Heart left ventricle (tissue), 16 donors: ENCODE measurements around the gene ZNF41. TPM values are rescaled to one million over a fixed set of nuclear protein-coding genes. Genes with fewer than 3 reads are reported as not detected.
"Not testable (repeated sequence)": the region's sequence is repeated elsewhere in the genome, so short reads cannot be mapped to it uniquely, and the experiment has no call there.

Experiments used
- ATAC-seq, 4 donors: fragments of 200-7000 bp; cut with Tn5 transposase; one replicate each; pipeline ENCODE4 v1.9.1; 2020 to 2022; ENCODE audit warnings: moderate library complexity in 4 of 4, mild to moderate bottlenecking in 3 of 4, moderate number of reproducible peaks in 1 of 4
- DNase-seq, 5 donors: peaks; one replicate each; pipeline ENCODE4 v3.0.0-alpha.2; 2020
- H3K27ac ChIP-seq, 12 donors: fragments of 200-600 bp; sonication (generic) in 4 of 12; one replicate each; pipeline versions ENCODE4 v1.5.0 to v1.8.0; 2016 to 2022; ENCODE audit warnings: mild to moderate bottlenecking in 2 of 12
- H3K27me3 ChIP-seq, 9 donors: fragments of 200-600 bp; sonication (generic) in 2 of 9; one replicate each; pipeline versions ENCODE4 v1.5.1 to v1.8.0; 2016 to 2022; ENCODE audit warnings: mild to moderate bottlenecking in 3 of 9
- H3K36me3 ChIP-seq, 9 donors: fragments of 200-600 bp; sonication (generic) in 2 of 9; one replicate each; pipeline versions ENCODE4 v1.5.0 to v1.8.0; 2018 to 2022; ENCODE audit warnings: mild to moderate bottlenecking in 2 of 9
- H3K4me1 ChIP-seq, 12 donors: fragments of 200-600 bp; sonication (generic) in 4 of 12; one replicate each; pipeline versions ENCODE4 v1.5.0 to v1.8.0; 2016 to 2022; ENCODE audit warnings: mild to moderate bottlenecking in 3 of 12
- H3K4me3 ChIP-seq, 12 donors: fragments of 200-600 bp; sonication (generic) in 4 of 12; one replicate each; pipeline versions ENCODE4 v1.5.0 to v1.8.0; 2017 to 2022; ENCODE audit warnings: mild to moderate bottlenecking in 9 of 12, moderate library complexity in 4 of 12
- H3K9me3 ChIP-seq, 12 donors: fragments of 200-600 bp; sonication (generic) in 4 of 12; one replicate each; pipeline versions ENCODE4 v1.5.0 to v1.8.0; 2016 to 2022; ENCODE audit warnings: mild to moderate bottlenecking in 1 of 12
- CTCF ChIP-seq, 12 donors: fragments of 200-600 bp; sonication (generic) in 4 of 12; IDR thresholded peaks; one replicate each; pipeline versions ENCODE4 v1.5.0 to v1.8.0; 2018 to 2022; ENCODE audit warnings: antibody characterized with exemption in 12 of 12, mild to moderate bottlenecking in 5 of 12
- POLR2A ChIP-seq, 2 donors: fragments of 450-650 bp; IDR thresholded peaks; one replicate each; pipeline ENCODE4 v1.6.1; 2017; ENCODE audit warnings: antibody characterized with exemption in 2 of 2, mild to moderate bottlenecking in 2 of 2, moderate library complexity in 2 of 2
- WGBS, 4 donors: extraction: QIAGEN DNeasy Blood & Tissue Kit in 2 of 4; methylation state at CpG; one replicate each; pipeline versions ENCODE4 v1.1.5 to v1.1.7; 2013 to 2018; 5-methylcytosine and 5-hydroxymethylcytosine counted together
- intact Hi-C, 10 donors: fragments of 100-400 bp; cut with DNase I; formaldehyde crosslinking; loops; one replicate each; pipeline versions ENCODE4 v1.11.1 to v1.14.2; 2022
- polyA plus RNA-seq, 2 donors: library from polyadenylated mRNA; stranded (reverse); fragments of 200-250 nt; gene quantifications; one replicate each; pipeline ENCODE4 v1.2.3, GENCODE V29; 2013
- total RNA-seq, 9 donors: library from RNA; depleted of rRNA in 2 of 9; stranded (reverse); fragments of >200 nt in 2 of 9; fragmentation: NEBNext Ultra II Directional in 3 of 9; extraction: Animal tissue kit (Norgen Biotek cat#: 25700) in 3 of 9; gene quantifications; one replicate each; pipeline versions ENCODE4 v1.1.0 to v1.2.4, GENCODE V29; 2016 to 2023
- donor health status: ischemic (EF 13 %, LVEDD 7.1; RV severe dilation, severe dysfunction).
- donor health status: healthy with polysubstance abuse.
- donor health status: DM: no; HTN: yes; CAD: no.
- donor health status: DM: no; HTN: no; CAD: no.
- donor health status: ischemic (EF 25% LVEDD 6.9; RV normal size, moderate dysfunction).
- donor health status: ischemic (EF 25% LVEDD 5.7; RV mildly dilated, moderate dysfunction).
- donor health status: healthy.
- donor health status: DM: yes; HTN: yes; CAD: no.
- donor health status: ischemic (EF 35%, LVEDD 5.7; RV mildly dilated, moderate dysfunction).
- donor health status: nonischemic (EF 11% LVEDD 7.7; RV severe dilation, severe dysfunction).
- donor health status: DM: yes; HTN: yes; CAD: no.
- donor health status: PGD.
- donor health status: ischemic (EF 29% LVEDD 5.4; RV normal size, mild dysfunction).
- donor health status: nonischemic (EF 23%, LVEDD 6.1; RV moderate dilation, normal function).

Gene ZNF41
- total and polyA plus RNA-seq, 11 donors: 4.6 to 19.6 (median 13.0) TPM

GRCh38 chrX:47498411-47498810 is 15.4 kb upstream of the ZNF41 start:
- peaks cover 0 to 12% (median 0%) of the 10 kb centered on the region in 9 donors for H3K27me3 ChIP-seq
- DNase-seq: no peak
- no peaks in the 10 kb centered on the region for H3K9me3 ChIP-seq
- no peaks in the 10 kb centered on the region for H3K4me1 ChIP-seq
- no peaks in the 10 kb centered on the region for H3K36me3 ChIP-seq
- no peak overlapping the region for H3K27ac ChIP-seq
- 68 to 85% (median 76%) methylated on average over 4 of the region's 4 CpGs for WGBS, 4 donors
- ATAC-seq: no peak
- TF ChIP-seq CTCF (IDR thresholded peaks at IDR 0.05) (no peak), POLR2A (IDR thresholded peaks at IDR 0.05) (no peak)
- H3K4me3 ChIP-seq: no peak overlapping the region
- intact Hi-C loops: no loop called here

GRCh38 chrX:47497271-47497888 is 14.4 kb upstream of the ZNF41 start:
- intact Hi-C loops: no loop called here
- H3K36me3 ChIP-seq: no peaks in the 10 kb centered on the region
- WGBS, 4 donors: 53 to 65% (median 56%) methylated on average over 2 of the region's 2 CpGs
- TF ChIP-seq CTCF (IDR thresholded peaks at IDR 0.05) (peak in 8 of 12 donors; percentile 11 to 37 (median 17)), POLR2A (IDR thresholded peaks at IDR 0.05) (no peak)
- H3K27me3 ChIP-seq: peaks cover 0 to 12% (median 0%) of the 10 kb centered on the region in 9 donors
- no peaks in the 10 kb centered on the region for H3K4me1 ChIP-seq
- ATAC-seq (no peak), DNase-seq (no peak)
- no peaks in the 10 kb centered on the region for H3K9me3 ChIP-seq
- H3K27ac ChIP-seq: no peak overlapping the region
- H3K4me3 ChIP-seq: no peak overlapping the region

GRCh38 chrX:47492133-47492532 is 9.1 kb upstream of the ZNF41 start:
- H3K4me3 ChIP-seq, H3K4me1 ChIP-seq, H3K36me3 ChIP-seq, H3K27me3 ChIP-seq, H3K9me3 ChIP-seq, intact Hi-C loops, ATAC-seq, DNase-seq, H3K27ac ChIP-seq: not testable (repeated sequence)
- 81 to 85% (median 82%) methylated on average over 4 of the region's 4 CpGs for WGBS, 4 donors

- H3K4me1 ChIP-seq: peaks cover 0 to 8% (median 0%) of the 10 kb centered on the region in 12 donors
- no peaks in the 10 kb centered on the region for H3K27me3 ChIP-seq
- H3K4me3 ChIP-seq: no peak overlapping the region
- H3K27ac ChIP-seq: peak overlapping the region in 10 of 12 donors; percentile 38 to 85 (median 68)
- DNase-seq: peak in 4 of 5 donors; percentile 35 to 66 (median 52)
- ATAC-seq: peak; percentile 83 to 95 (median 85)
- no peak for TF ChIP-seq CTCF (IDR thresholded peaks at IDR 0.05)
- TF ChIP-seq POLR2A (IDR thresholded peaks at IDR 0.05): no peak
- H3K9me3 ChIP-seq: no peaks in the 10 kb centered on the region
- 41 to 71% (median 64%) methylated on average over 6 of the region's 6 CpGs for WGBS, 4 donors
- intact Hi-C loops: no loop called here
- no peaks in the 10 kb centered on the region for H3K36me3 ChIP-seq
Observed at GRCh38 chrX:47489507-47490275, 6.7 kb upstream of the ZNF41 start.
